CD14-positive monocyte (primary cell): ENCODE measurements around the gene INSR. TPM values are rescaled to one million over a fixed set of nuclear protein-coding genes. Genes with fewer than 3 reads are reported as not detected.

ENCODE experiments used
- DNase-seq, 3 donors: peaks; one replicate each; pipeline ENCODE4 v3.0.0-alpha.2; 2011 to 2022
- H2AFZ ChIP-seq: 2 replicates; pipeline ENCODE4 v1.6.0; 2012; ENCODE audit warnings: mild to moderate bottlenecking, low read depth, low read length, inconsistent platforms; ENCODE audit not compliant: insufficient read depth, poor library complexity, severe bottlenecking
- H3K27ac ChIP-seq, 2 donors: 1 replicate in 1 of 2; 2 replicates in 1 of 2; pipeline ENCODE4 v1.5.1; 2012 to 2013; ENCODE audit warnings: low read length in 2 of 2, control low read depth in 1 of 2, inconsistent platforms in 1 of 2, low read depth in 1 of 2, mild to moderate bottlenecking in 1 of 2
- H3K27me3 ChIP-seq, 2 donors: one replicate each; pipeline versions ENCODE4 v1.6.0 to v1.6.1; 2011 to 2013; ENCODE audit warnings: low read length in 2 of 2; ENCODE audit not compliant: control insufficient read depth in 2 of 2, insufficient read depth in 2 of 2
- H3K36me3 ChIP-seq, 2 donors: replicated peaks in 1 of 2; 1 replicate in 1 of 2; 2 replicates in 1 of 2; pipeline versions ENCODE4 v1.5.1 to v1.6.1; 2012 to 2013; ENCODE audit warnings: low read length in 2 of 2, control low read depth in 1 of 2, inconsistent platforms in 1 of 2, mild to moderate bottlenecking in 1 of 2; ENCODE audit not compliant: insufficient read depth in 2 of 2, control insufficient read depth in 1 of 2
- H3K4me1 ChIP-seq, 2 donors: 1 replicate in 1 of 2; 2 replicates in 1 of 2; pipeline versions ENCODE4 v1.5.1 to v1.6.1; 2012 to 2013; ENCODE audit warnings: low read length in 2 of 2, control low read depth in 1 of 2, inconsistent platforms in 1 of 2, mild to moderate bottlenecking in 1 of 2, moderate library complexity in 1 of 2; ENCODE audit not compliant: insufficient read depth in 2 of 2, control insufficient read depth in 1 of 2
- H3K4me2 ChIP-seq: replicated peaks from 2 replicates; pipeline ENCODE3; 2012; ENCODE audit warnings: low read length, moderate library complexity, mild to moderate bottlenecking; ENCODE audit not compliant: poor library complexity, severe bottlenecking; ENCODE audit errors: extremely low read depth
- H3K4me3 ChIP-seq, 3 experiments: fragments of 200-600 bp in 1 of 3; sonication (generic) in 1 of 3; replicated peaks in 1 of 3; 1 replicate in 2 of 3; 2 replicates in 1 of 3; pipeline ENCODE4 v1.5.1; 2011 to 2013; ENCODE audit warnings: low read length in 3 of 3, mild to moderate bottlenecking in 3 of 3, control low read depth in 2 of 3, low read depth in 2 of 3, inconsistent platforms in 1 of 3, moderate library complexity in 1 of 3
- H3K79me2 ChIP-seq: 2 replicates; pipeline ENCODE4 v1.6.0; 2012; ENCODE audit warnings: mild to moderate bottlenecking, control low read depth, inconsistent platforms, low read length, moderate library complexity; ENCODE audit not compliant: insufficient read depth
- H3K9ac ChIP-seq: 2 replicates; pipeline ENCODE4 v1.6.0; 2017; ENCODE audit warnings: low read length, mild to moderate bottlenecking; ENCODE audit not compliant: insufficient read depth, poor library complexity, severe bottlenecking
- H3K9me3 ChIP-seq, 2 donors: replicated peaks in 1 of 2; 1 replicate in 1 of 2; 2 replicates in 1 of 2; pipeline versions ENCODE4 v1.5.1 to v1.6.1; 2012 to 2013; ENCODE audit warnings: low read length in 2 of 2, control low read depth in 1 of 2; ENCODE audit not compliant: control insufficient read depth in 1 of 2, insufficient read depth in 1 of 2
- H4K20me1 ChIP-seq: 2 replicates; pipeline ENCODE4 v1.6.0; 2012; ENCODE audit warnings: mild to moderate bottlenecking, low read length, control low read depth, moderate library complexity; ENCODE audit not compliant: insufficient read depth
- H3K27ac Mint-ChIP-seq, 7 donors: one replicate each; pipeline ENCODE4 v1.8.0; 2020; ENCODE audit warnings: mild to moderate bottlenecking in 7 of 7, mixed read lengths in 7 of 7, moderate library complexity in 6 of 7, inconsistent platforms in 2 of 7
- H3K27me3 Mint-ChIP-seq, 3 donors: one replicate each; pipeline ENCODE4 v1.8.0; 2021 to 2022; ENCODE audit warnings: low read depth in 3 of 3, mild to moderate bottlenecking in 3 of 3, mixed read lengths in 3 of 3, moderate library complexity in 3 of 3, inconsistent platforms in 1 of 3
- H3K36me3 Mint-ChIP-seq, 2 donors: one replicate each; pipeline ENCODE4 v1.8.0; 2020; ENCODE audit warnings: mixed read lengths in 2 of 2, inconsistent platforms in 1 of 2, mild to moderate bottlenecking in 1 of 2
- H3K4me1 Mint-ChIP-seq: one replicate; pipeline ENCODE4 v1.8.0; 2020; ENCODE audit warnings: mild to moderate bottlenecking, mixed read lengths
- H3K4me3 Mint-ChIP-seq, 2 donors: one replicate each; pipeline ENCODE4 v1.8.0; 2020; ENCODE audit warnings: mild to moderate bottlenecking in 2 of 2, mixed read lengths in 2 of 2, moderate library complexity in 1 of 2
- H3K9me3 Mint-ChIP-seq, 7 donors: one replicate each; pipeline ENCODE4 v1.8.0; 2020 to 2022; ENCODE audit warnings: mixed read lengths in 7 of 7, mild to moderate bottlenecking in 6 of 7, moderate library complexity in 6 of 7, inconsistent platforms in 2 of 7
- WGBS: methylation state at CpG from one replicate; pipeline ENCODE4 v1.1.5; 2013; ENCODE audit warnings: missing lambda C conversion rate; ENCODE audit not compliant: insufficient coverage; 5-methylcytosine and 5-hydroxymethylcytosine counted together
- intact Hi-C, 2 donors: fragments of 100-400 bp; cut with micrococcal nuclease; formaldehyde crosslinking; loops; one replicate each; pipeline versions ENCODE4 v1.15.0 to v1.15.1; 2023
- polyA plus RNA-seq, 3 donors: library from polyadenylated mRNA; depleted of rRNA in 1 of 3; unstranded in 2 of 3; stranded (reverse) in 1 of 3; fragments of 300-500 nt in 2 of 3; fragments of >200 nt in 1 of 3; fragmentation: Illumina TruSeq in 2 of 3; gene quantifications; 1 replicate in 2 of 3; 2 replicates in 1 of 3; pipeline ENCODE4 v1.2.3, GENCODE V29; 2012 to 2021
- TF ChIP-seq, protein P1 (sequence below): fragments of 200-600 bp; IDR thresholded peaks from one replicate; pipeline ENCODE4 v1.8.0; 2022; ENCODE audit warnings: antibody characterized with exemption, mild to moderate bottlenecking

The INSR gene
- polyA plus RNA-seq, 3 donors: 2.9 to 12.4 (median 3.4) TPM

DNA sequence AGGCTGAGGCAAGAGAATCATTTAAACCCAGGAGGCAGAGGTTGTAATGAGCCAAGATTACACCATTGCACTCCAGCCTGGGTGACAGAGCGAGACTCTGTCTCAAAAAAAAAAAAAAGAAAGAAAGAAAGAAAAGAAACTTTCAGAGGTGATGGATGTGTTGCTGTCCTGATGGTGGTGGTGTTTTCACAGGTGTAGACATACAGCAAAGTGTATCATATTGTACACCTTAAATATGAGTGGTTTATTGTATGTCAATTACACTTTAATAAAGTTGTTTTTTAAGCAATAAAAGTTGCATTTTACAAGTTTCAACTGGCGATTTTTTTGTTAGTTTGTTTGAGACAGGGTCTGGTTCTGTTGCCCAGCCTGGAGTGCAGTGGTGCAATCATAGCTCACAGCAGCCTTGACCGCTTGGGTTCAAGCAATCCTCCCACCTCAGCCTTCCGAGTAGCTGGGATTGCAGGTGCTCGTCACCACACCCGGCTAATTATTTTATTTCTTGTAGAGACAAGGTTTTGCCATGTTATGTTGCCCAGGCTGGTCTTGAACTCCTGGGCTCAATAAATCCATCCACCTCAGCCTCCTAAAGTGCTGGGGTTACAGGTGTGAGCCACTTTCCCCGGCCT is 13.5 kb upstream of the INSR start:
- Histone ChIP-seq H2AFZ (no peak overlapping the region), H3K27me3 (no peaks in the 10 kb centered on the region), H3K9me3 (no peaks in the 10 kb centered on the region), H4K20me1 (no peaks in the 10 kb centered on the region), H3K4me1 (peaks cover 0 to 3% of the 10 kb centered on the region in 2 donors), H3K27ac (no peak overlapping the region), H3K9ac (no peak overlapping the region), H3K36me3 (no peaks in the 10 kb centered on the region), H3K4me2 (no peak overlapping the region), H3K4me3 (no peak overlapping the region), H3K79me2 (no peaks in the 10 kb centered on the region)
- no peaks in the 10 kb centered on the region for H3K9me3 Mint-ChIP-seq
- H3K27ac Mint-ChIP-seq: no peak overlapping the region
- H3K4me1 Mint-ChIP-seq: peaks cover 7% of the 10 kb centered on the region
- H3K36me3 Mint-ChIP-seq: no peaks in the 10 kb centered on the region
- no peak overlapping the region for H3K4me3 Mint-ChIP-seq
- 100% methylated on average over 2 of the region's 7 CpGs for WGBS
- intact Hi-C loops: no loop called here
- peaks cover 0 to 6% (median 4%) of the 10 kb centered on the region in 3 donors for H3K27me3 Mint-ChIP-seq
- TF ChIP-seq, protein P1, sequence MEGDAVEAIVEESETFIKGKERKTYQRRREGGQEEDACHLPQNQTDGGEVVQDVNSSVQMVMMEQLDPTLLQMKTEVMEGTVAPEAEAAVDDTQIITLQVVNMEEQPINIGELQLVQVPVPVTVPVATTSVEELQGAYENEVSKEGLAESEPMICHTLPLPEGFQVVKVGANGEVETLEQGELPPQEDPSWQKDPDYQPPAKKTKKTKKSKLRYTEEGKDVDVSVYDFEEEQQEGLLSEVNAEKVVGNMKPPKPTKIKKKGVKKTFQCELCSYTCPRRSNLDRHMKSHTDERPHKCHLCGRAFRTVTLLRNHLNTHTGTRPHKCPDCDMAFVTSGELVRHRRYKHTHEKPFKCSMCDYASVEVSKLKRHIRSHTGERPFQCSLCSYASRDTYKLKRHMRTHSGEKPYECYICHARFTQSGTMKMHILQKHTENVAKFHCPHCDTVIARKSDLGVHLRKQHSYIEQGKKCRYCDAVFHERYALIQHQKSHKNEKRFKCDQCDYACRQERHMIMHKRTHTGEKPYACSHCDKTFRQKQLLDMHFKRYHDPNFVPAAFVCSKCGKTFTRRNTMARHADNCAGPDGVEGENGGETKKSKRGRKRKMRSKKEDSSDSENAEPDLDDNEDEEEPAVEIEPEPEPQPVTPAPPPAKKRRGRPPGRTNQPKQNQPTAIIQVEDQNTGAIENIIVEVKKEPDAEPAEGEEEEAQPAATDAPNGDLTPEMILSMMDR: no peak
- no peak for DNase-seq

DNA sequence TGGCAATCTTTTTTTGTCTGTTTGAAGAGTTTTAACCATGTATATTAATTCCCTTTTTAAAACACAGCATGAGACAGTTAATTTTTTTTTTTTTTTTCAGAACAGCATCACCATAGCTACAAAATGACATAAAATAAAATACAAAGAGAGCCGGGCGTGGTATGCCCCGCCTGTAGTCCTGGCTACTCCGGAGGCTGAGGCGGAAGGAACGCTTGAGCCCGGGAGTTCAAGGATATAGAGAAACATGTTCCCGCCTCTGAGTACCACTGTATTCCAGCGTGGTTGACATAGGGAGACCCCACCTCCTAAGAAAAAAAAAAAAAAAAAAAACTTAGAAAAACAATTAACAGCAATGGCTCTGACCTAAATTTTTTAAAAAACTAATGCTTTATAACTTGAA is 10.0 kb upstream of the INSR start:
- Histone ChIP-seq H3K4me1 (peaks cover 0 to 3% of the 10 kb centered on the region in 2 donors), H3K9ac (no peak overlapping the region), H3K27me3 (no peaks in the 10 kb centered on the region), H3K36me3 (no peaks in the 10 kb centered on the region), H3K4me2 (no peak overlapping the region), H3K79me2 (no peaks in the 10 kb centered on the region), H3K4me3 (no peak overlapping the region), H2AFZ (no peak overlapping the region), H3K9me3 (no peaks in the 10 kb centered on the region), H3K27ac (no peak overlapping the region), H4K20me1 (no peaks in the 10 kb centered on the region)
- Mint-ChIP-seq H3K9me3 (no peaks in the 10 kb centered on the region), H3K27ac (no peak overlapping the region), H3K27me3 (peaks cover 4 to 11% (median 8%) of the 10 kb centered on the region in 3 donors), H3K36me3 (no peaks in the 10 kb centered on the region), H3K4me3 (no peak overlapping the region), H3K4me1 (peaks cover 7% of the 10 kb centered on the region)
- no peak for DNase-seq
- TF ChIP-seq, protein P1: no peak
- WGBS: 93% methylated on average over 6 of the region's 9 CpGs
- intact Hi-C loops: no loop called here
